ENCODE data around the gene ZNF670. TPM values are rescaled to one million over a fixed set of nuclear protein-coding genes. Genes with fewer than 3 reads are reported as not detected.

ZNF670 gene
- polyA plus RNA-seq, 1 donor from 2014 or later: 9.3 TPM

GRCh38 chr1:247087256-247087655 is 8.6 kb upstream of the ZNF670 start:
- Histone ChIP-seq H4K20me1 (ENCODE audit: insufficient read depth) (no peaks in the 10 kb centered on the region), H3K4me3 (ENCODE audit: low read length) (no peak overlapping the region), H3K4me2 (ENCODE audit: low read length) (no peak overlapping the region), H3K9ac (ENCODE audit: low read length) (no peak overlapping the region), H2AFZ (ENCODE audit: low read depth, low read length) (no peak overlapping the region), H3K36me3 (ENCODE audit: insufficient read depth, low read length) (no peaks in the 10 kb centered on the region), H3F3A (ENCODE audit: insufficient read depth, low read length, poor library complexity, severe bottlenecking) (no peaks in the 10 kb centered on the region), H3K9me2 (ENCODE audit: insufficient read depth, low read length) (no peaks in the 10 kb centered on the region), H3K27ac (ENCODE audit: low read length) (no peak overlapping the region), H3K27me3 (ENCODE audit: insufficient read depth, low read depth, low read length) (no peaks in the 10 kb centered on the region), H3K79me2 (replicated peaks; ENCODE audit: insufficient read depth, low read length) (no peaks in the 10 kb centered on the region), H3K9me3 (ENCODE audit: low read length) (no peaks in the 10 kb centered on the region)
- TF ChIP-seq MXI1 (conservative IDR thresholded peaks at IDR 0.05; ENCODE audit: poor library complexity, severe bottlenecking) (no peak), RAD21 (conservative IDR thresholded peaks at IDR 0.05) (no peak), EZH2 (IDR thresholded peaks at IDR 0.05; ENCODE audit: borderline replicate concordance, insufficient read depth, low read length, poor library complexity, severe bottlenecking) (no peak), SMC3 (conservative IDR thresholded peaks at IDR 0.05; ENCODE audit: poor library complexity) (no peak), CTCF (IDR thresholded peaks at IDR 0.05; ENCODE audit: poor library complexity, severe bottlenecking) (no peak), TAF1 (IDR thresholded peaks at IDR 0.05; ENCODE audit: low read depth) (no peak), EP300 (conservative IDR thresholded peaks at IDR 0.05; ENCODE audit: poor library complexity, severe bottlenecking) (no peak), REST (IDR thresholded peaks at IDR 0.05; ENCODE audit: borderline replicate concordance) (no peak), POLR2AphosphoS5 (IDR thresholded peaks at IDR 0.05) (no peak)

GRCh38 chr1:247085310-247085709 is 6.7 kb upstream of the ZNF670 start:
- TF ChIP-seq EZH2 (IDR thresholded peaks at IDR 0.05; ENCODE audit: borderline replicate concordance, insufficient read depth, low read length, poor library complexity, severe bottlenecking) (no peak), CTCF (IDR thresholded peaks at IDR 0.05; ENCODE audit: poor library complexity, severe bottlenecking) (no peak), TAF1 (IDR thresholded peaks at IDR 0.05; ENCODE audit: low read depth) (no peak), POLR2AphosphoS5 (IDR thresholded peaks at IDR 0.05) (no peak), EP300 (conservative IDR thresholded peaks at IDR 0.05; ENCODE audit: poor library complexity, severe bottlenecking) (no peak), SMC3 (conservative IDR thresholded peaks at IDR 0.05; ENCODE audit: poor library complexity) (no peak), REST (IDR thresholded peaks at IDR 0.05; ENCODE audit: borderline replicate concordance) (no peak), RAD21 (conservative IDR thresholded peaks at IDR 0.05) (no peak), MXI1 (conservative IDR thresholded peaks at IDR 0.05; ENCODE audit: poor library complexity, severe bottlenecking) (no peak)
- Histone ChIP-seq H3K27me3 (ENCODE audit: insufficient read depth, low read depth, low read length) (no peaks in the 10 kb centered on the region), H3K27ac (ENCODE audit: low read length) (no peak overlapping the region), H3K36me3 (ENCODE audit: insufficient read depth, low read length) (no peaks in the 10 kb centered on the region), H3K9me2 (ENCODE audit: insufficient read depth, low read length) (no peaks in the 10 kb centered on the region), H3K9me3 (ENCODE audit: low read length) (no peaks in the 10 kb centered on the region), H3K4me3 (ENCODE audit: low read length) (no peak overlapping the region), H3K9ac (ENCODE audit: low read length) (no peak overlapping the region), H3F3A (ENCODE audit: insufficient read depth, low read length, poor library complexity, severe bottlenecking) (no peaks in the 10 kb centered on the region), H3K4me2 (ENCODE audit: low read length) (no peak overlapping the region), H2AFZ (ENCODE audit: low read depth, low read length) (no peak overlapping the region), H4K20me1 (ENCODE audit: insufficient read depth) (no peaks in the 10 kb centered on the region), H3K79me2 (replicated peaks; ENCODE audit: insufficient read depth, low read length) (no peaks in the 10 kb centered on the region)
